SKM-1 treated with dmso at 0.1 percent for 144 hours (cell line): ENCODE measurements around the gene THRB.

ENCODE experiments used
- DNase-seq: peaks from one replicate; lab custom pipeline; 2025; ENCODE audit not compliant: unreplicated experiment; lab: John Stamatoyannopoulos, UW

The THRB gene

DNA sequence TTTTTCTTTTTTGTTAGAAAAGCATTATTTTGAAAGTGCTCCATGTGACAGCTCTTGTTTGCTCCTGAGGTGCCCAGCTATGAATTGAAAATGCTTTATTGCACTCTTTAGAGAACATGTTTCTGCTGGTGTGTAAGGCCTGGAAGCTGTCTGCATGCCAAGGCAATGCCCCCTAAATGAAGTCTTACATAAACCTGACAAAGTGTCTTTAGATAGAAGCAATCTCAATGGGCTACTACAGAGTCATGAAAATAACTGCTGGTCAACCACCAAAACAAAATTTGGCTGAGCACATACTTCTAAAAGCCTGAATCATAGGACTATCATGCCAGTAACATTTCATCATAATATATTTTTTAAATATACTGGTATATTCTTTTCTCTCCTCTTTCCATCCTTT lies 178.7 kb downstream of the THRB start:
- no peak for DNase-seq

- DNase-seq = no peak
Observed at GRCh38 chr3:24315356-24315755, 179.3 kb downstream of the THRB start.

- no peak for DNase-seq
Observed at GRCh38 chr3:24311881-24312280, 182.8 kb downstream of the THRB start.

- no peak for DNase-seq
Observed at GRCh38 chr3:24310887-24311286, 183.8 kb downstream of the THRB start.

DNA sequence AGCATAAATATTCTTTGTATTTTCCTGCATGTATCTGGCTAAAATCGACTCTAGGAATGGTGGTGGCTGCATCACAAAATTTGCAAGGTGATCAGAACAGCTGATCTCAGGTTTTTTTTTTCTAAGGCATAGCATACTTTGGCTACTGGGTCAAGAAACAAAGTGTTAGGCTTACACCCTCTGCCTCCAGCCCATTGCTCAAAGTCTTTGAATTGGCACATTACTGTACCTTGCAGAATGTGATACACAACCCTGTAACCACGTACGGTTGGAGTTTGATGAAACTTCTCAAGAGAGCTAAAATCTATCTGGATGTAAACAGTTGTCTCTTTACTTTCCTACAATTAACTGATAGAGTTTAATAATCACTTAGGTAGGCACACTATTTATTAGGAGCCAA lies 188.1 kb downstream of the THRB start:
- DNase-seq = no peak

DNA sequence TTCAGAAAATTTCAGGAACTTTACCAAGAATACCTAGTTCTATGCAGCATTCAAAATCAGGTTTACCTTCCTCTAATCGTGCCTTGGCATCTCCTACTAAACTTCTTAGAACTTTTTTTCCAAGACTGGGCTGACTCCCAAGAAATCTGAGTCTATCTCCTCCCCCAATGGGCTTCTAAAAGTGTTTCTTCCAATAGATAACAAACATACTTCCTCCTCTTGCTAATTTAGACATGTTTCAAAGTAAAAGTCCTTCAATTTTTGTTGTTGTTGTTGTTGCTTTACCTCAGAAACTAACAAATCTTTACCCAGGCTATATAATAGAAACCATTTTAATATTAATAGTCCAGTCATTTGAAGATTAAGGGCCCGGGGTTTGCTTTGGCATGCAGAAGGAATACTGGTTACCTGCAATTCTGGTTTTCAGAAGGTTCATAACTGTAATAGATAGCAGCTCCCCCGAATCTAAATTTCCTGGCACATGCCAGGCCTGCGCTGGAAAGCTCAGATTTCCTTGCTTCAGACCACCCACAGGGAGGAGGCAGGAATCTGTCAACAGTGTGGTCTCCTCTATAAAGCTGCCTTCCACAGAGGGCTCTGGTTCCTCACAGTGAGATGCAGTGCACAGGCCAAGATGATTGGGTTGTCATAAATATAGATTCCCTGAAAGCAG lies 188.7 kb downstream of the THRB start:
- DNase-seq = no peak

- no peak for DNase-seq
Observed at GRCh38 chr3:24303057-24303754, 191.4 kb downstream of the THRB start.

DNA sequence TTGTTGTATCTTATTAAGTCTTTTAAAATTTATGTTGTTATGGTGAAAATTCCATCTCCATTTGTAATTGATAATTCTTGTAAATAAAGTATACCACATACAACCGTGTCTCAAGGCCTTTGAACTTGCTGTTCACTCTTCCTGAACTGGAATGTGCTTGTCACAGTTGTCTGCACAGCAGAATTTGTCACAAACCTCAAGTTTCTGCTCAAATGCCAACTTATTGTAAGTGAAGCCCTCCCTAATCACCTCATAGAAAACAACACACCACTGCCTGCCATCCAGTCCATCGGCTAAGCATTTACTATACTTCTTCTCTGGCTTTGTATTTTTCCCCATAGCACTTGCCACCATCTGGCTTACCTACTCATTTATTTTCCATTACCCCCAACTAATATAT lies 192.3 kb downstream of the THRB start:
- no peak for DNase-seq

DNA sequence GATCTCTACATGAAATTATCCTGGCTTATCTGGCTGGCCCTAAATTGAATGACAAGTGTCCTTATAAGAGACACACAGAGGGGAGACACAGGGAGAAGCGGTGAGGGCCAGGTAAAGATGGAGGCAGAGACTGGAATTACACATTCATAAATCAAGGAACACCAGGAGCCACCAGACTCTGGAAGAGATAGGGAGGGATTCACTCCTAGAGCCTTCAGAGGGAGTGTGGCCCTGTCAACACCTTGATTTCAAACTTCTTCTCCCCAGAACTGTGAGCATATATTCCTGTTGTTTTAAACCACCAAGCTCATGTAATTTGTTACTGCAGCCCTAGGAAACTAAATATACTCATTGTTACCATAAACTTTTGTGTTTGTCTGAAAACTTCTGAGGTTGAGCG lies 193.7 kb downstream of the THRB start:
- no peak for DNase-seq

DNA sequence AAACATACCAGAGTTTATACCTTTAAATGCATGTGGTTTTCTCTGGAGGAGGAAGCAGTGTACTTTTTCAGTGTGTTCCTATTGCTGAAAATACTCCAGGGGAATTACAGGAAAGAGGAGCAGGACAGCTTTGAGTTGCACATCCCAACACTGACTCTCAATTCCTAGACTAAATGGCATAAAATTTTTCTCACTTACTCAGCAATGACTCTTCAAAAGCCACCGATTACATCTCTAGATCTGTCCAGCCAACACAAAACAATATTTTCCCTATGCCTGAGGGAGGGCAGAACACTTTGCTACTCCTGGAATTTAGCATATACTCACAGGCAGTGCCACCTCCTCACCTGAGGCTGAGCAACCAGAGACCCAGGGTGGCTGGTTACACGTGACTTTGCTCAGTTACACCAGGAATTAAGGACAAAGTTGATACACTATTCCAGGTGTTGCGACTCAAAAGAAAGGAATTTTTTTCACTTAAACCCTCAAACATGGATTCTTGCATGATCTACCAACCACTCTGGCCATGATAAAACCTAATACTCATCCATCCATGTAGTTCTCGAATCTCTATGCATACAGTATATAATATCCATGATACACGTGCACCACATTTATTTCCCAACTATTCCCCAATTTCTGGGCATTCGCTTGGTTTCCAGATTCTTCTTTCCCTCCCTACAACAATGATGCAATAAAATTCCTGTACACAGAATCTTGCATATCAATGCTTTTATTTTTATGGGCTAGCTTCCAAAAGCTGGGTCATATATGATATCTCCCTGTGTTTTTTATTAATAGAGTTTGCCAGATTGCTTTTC lies 194.6 kb downstream of the THRB start:
- DNase-seq = no peak

DNA sequence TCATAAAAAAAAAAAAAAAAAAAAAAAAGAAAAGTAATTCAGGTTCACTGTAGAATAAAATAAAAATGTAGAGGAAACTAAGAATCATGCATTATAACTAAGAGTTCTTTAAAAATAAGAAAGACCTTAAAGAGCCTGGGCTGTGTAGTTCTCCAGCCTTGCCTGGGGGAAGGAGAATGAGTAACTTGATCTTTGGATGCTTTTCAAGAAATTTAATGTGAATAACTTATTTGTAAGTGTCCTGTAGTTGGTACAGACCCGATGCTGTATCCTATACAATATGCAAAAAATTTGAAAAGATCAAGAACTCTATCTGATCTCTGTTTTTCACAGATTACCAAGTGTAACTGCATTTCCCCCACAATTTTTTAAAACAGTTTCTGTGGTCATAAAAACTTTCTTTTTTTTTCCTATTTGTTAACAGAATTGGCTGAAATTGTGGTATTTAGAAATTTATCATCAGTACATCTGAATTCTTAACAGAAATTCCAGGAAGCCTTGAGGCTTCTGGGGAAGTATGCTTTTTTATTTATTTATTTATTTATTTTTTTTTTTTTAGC lies 195.3 kb downstream of the THRB start:
- no peak for DNase-seq

DNA sequence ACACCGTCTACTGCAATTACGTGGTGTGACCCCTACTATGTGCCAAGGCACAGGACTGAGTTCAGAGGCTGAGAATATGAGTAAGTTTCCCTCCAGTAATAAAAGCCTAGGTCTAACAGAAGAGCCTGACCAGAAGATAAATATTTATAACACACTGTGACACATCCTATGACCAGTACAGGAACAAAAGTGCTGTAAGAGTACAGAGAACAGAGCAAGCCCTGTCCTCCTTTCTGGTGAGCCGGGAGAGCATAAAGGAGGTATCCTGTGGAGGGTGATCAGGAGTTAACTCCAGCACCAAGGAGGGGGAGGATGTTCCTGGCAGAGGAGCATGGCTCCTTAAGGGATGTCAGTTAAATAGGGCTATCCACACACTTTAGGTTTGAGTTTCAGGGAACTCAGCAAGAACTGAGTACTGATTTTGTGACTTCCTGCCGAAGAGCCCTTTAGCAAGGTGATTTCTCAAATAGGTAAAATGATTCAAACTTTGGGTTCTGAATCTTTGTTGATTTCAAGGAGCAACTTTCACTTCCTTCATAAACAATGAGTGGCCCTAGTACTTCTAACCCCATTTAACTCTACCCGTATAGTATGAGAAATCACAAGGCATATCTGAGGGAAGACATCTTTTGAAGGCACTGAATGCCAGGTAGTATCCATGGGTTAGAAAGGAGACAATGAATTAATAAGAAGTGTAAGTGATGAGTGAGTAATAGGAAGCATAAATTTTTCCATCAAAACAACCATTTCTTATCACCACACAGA lies 198.0 kb downstream of the THRB start:
- DNase-seq = no peak

GRCh38 chr3:24294150-24294549 lies 200.5 kb downstream of the THRB start:
- no peak for DNase-seq

GRCh38 chr3:24291646-24292045 lies 203.0 kb downstream of the THRB start:
- DNase-seq = no peak

DNA sequence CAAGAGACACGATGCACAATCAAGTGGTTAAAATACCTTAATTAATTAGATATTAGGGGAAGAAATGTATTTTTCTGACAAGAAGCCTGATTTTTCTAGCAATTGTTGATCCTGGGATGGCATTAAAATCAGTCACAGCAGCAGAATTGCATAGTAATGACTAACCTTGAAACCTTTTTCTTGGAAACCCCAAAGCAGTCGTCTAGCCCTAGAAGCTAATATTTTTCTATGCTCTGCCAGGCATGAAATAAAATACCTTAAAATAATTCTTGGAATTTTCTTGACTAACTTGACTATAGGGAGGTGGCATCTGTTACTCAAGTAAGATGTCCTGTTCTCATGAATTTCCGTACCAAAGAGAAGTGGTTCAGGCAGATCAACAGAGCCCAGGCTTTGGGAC lies 204.1 kb downstream of the THRB start:
- DNase-seq = no peak

DNA sequence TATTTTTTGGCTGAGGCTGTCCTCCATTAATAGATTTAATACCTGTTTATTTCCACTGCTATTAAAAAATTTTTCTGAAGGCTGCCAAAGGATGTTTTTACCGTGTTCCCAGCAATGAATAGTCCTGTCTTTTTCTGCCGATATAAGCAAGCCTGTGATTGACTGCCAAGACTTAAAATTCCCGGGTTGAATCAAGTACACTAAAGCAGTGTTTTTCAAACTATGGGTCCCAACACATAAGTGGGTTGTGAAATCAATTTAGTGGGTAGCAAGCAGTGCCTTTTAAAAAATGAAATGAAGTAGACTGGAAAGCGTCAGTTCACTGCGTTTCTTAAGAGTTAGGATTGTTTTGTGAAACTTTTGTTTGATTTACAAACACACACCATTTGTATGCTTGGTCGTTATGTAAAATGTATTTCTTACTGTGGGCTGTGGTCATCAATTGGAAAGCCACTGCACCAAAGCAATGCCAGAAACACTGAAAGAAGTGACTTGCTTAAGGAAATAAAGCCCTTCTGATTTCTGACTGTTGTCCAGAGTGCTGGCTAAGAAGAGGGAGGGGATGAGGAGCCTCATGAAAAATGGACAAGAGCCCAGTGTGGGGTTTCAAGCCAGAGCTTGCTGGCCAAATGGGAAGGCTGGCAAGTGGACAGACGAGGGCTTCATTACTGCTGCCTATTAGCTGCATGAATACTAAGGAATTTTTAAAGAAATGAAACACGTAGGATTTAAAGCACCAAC lies 206.0 kb downstream of the THRB start:
- DNase-seq = no peak

GRCh38 chr3:24287755-24288450 lies 206.7 kb downstream of the THRB start:
- no peak for DNase-seq

- DNase-seq = no peak
Observed at GRCh38 chr3:24286405-24286804, 208.2 kb downstream of the THRB start.

DNA sequence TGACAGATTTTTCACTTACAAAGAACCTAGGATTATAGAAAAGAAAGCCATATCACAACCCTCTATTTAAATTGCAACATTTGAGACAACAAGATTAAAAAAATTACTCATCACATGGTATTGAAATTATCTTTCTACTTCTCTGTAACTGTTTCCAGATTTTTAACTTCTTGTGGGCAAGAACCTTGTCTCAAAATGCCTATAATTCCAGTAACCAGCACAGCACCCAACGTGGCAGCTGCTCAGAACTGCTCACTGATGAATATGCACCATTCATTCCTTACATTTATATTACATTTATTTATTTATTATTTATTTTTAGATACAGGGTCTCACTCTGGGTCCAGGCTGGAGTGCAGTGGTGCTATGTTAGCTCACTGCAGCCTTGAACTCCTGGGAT lies 216.1 kb downstream of the THRB start:
- DNase-seq = no peak

- no peak for DNase-seq
Observed at GRCh38 chr3:24273491-24273890, 221.2 kb downstream of the THRB start.
